Common myeloid progenitor, CD34-positive (primary cell): ENCODE results near the gene MAGEA11.
"Not testable (repeated sequence)": the region's sequence is repeated elsewhere in the genome, so short reads cannot be mapped to it uniquely, and the experiment has no call there.

Source experiments
- CTCF ChIA-PET: fragments of 350-600 bp; sonication (Branson Sonifier 250); formaldehyde crosslinking; loops from one replicate; lab custom pipeline; 2021; ENCODE audit warnings: antibody characterized with exemption; lab: Charles Lee
- POLR2A ChIA-PET: fragments of 350-600 bp; sonication (Branson Sonifier 250); formaldehyde crosslinking; loops from one replicate; lab custom pipeline; 2021; ENCODE audit warnings: antibody characterized with exemption; lab: Charles Lee
- DNase-seq, 3 donors: peaks; one replicate each; pipeline versions ENCODE4 v3.0.0 to v3.0.0-alpha.2; 2013
- H3K27ac ChIP-seq, 2 experiments: 1 replicate in 1 of 2; 2 replicates in 1 of 2; pipeline ENCODE4 v1.7.0; 2013; ENCODE audit warnings: inconsistent platforms in 2 of 2, low read length in 2 of 2, mild to moderate bottlenecking in 2 of 2, low read depth in 1 of 2, moderate library complexity in 1 of 2; ENCODE audit not compliant: severe bottlenecking in 2 of 2, insufficient read depth in 1 of 2, poor library complexity in 1 of 2
- H3K27me3 ChIP-seq, 5 experiments: replicated peaks in 2 of 5; 1 replicate in 3 of 5; 2 replicates in 2 of 5; pipeline versions ENCODE4 v1.6.1 to v1.7.0; 2013; ENCODE audit warnings: low read length in 4 of 5, mild to moderate bottlenecking in 2 of 5, moderate library complexity in 2 of 5, inconsistent platforms in 1 of 5; ENCODE audit not compliant: insufficient read depth in 5 of 5, control insufficient read depth in 4 of 5
- H3K36me3 ChIP-seq, 4 experiments: 1 replicate in 2 of 4; 2 replicates in 2 of 4; pipeline versions ENCODE4 v1.6.1 to v1.7.0; 2013; ENCODE audit warnings: low read length in 3 of 4, control low read depth in 1 of 4, mild to moderate bottlenecking in 1 of 4; ENCODE audit not compliant: control insufficient read depth in 4 of 4, insufficient read depth in 4 of 4
- H3K4me1 ChIP-seq, 4 experiments: 1 replicate in 3 of 4; 2 replicates in 1 of 4; pipeline versions ENCODE4 v1.6.1 to v1.7.1; 2013; ENCODE audit warnings: low read length in 3 of 4, mild to moderate bottlenecking in 3 of 4, control low read depth in 1 of 4, inconsistent platforms in 1 of 4, moderate library complexity in 1 of 4; ENCODE audit not compliant: control insufficient read depth in 4 of 4, insufficient read depth in 4 of 4; ENCODE audit errors: control extremely low read depth in 1 of 4
- H3K4me3 ChIP-seq, 7 experiments: 1 replicate in 4 of 7; 2 replicates in 3 of 7; pipeline versions ENCODE4 v1.5.1 to v1.7.0; 2013; ENCODE audit warnings: mild to moderate bottlenecking in 7 of 7, low read length in 6 of 7, moderate library complexity in 6 of 7, inconsistent platforms in 2 of 7, low read depth in 2 of 7, control low read depth in 1 of 7; ENCODE audit not compliant: insufficient read depth in 4 of 7, control insufficient read depth in 1 of 7; ENCODE audit errors: extremely low read depth in 1 of 7
- H3K9me3 ChIP-seq, 5 experiments: 1 replicate in 4 of 5; 2 replicates in 1 of 5; pipeline versions ENCODE4 v1.6.1 to v1.7.1; 2013; ENCODE audit warnings: low read length in 4 of 5, mild to moderate bottlenecking in 2 of 5, inconsistent platforms in 1 of 5, low read depth in 1 of 5, moderate library complexity in 1 of 5; ENCODE audit not compliant: control insufficient read depth in 4 of 5, insufficient read depth in 2 of 5; ENCODE audit errors: control extremely low read depth in 1 of 5
- WGBS: methylation state at CpG from one replicate; pipeline ENCODE4 v1.1.5; 2013; ENCODE audit not compliant: insufficient coverage; 5-methylcytosine and 5-hydroxymethylcytosine counted together

Gene MAGEA11

GRCh38 chrX:149757206-149758067 is 45.6 kb downstream of the MAGEA11 start:
- Histone ChIP-seq H3K4me3 (no peak overlapping the region), H3K4me1 (no peaks in the 10 kb centered on the region), H3K27ac (no peak overlapping the region), H3K9me3 (no peaks in the 10 kb centered on the region), H3K27me3 (peaks cover 0 to 4% (median 0%) of the 10 kb centered on the region in 5 experiments), H3K36me3 (no peaks in the 10 kb centered on the region)
- POLR2A ChIA-PET = no interaction called here
- CTCF ChIA-PET = no interaction called here
- 82% methylated on average over 7 of the region's 8 CpGs for WGBS
- DNase-seq = no peak

- WGBS = 89% methylated on average over 12 of the region's 18 CpGs
- no peaks in the 10 kb centered on the region for H3K9me3 ChIP-seq
- no peak overlapping the region for H3K4me3 ChIP-seq
- ChIA-PET CTCF (no interaction called here), POLR2A (no interaction called here)
- no peak for DNase-seq
- peaks cover 0 to 2% (median 0%) of the 10 kb centered on the region in 5 experiments for H3K27me3 ChIP-seq
- no peaks in the 10 kb centered on the region for H3K36me3 ChIP-seq
- H3K4me1 ChIP-seq = no peaks in the 10 kb centered on the region
- no peak overlapping the region for H3K27ac ChIP-seq
Measured at GRCh38 chrX:149758068-149758714, 46.3 kb downstream of the MAGEA11 start.

- not testable (repeated sequence) for H3K27me3 ChIP-seq
Measured at GRCh38 chrX:149758715-149759078, 46.8 kb downstream of the MAGEA11 start.

GRCh38 chrX:149759824-149760223 is 48.0 kb downstream of the MAGEA11 start:
- WGBS = 92% methylated on average over 7 of the region's 7 CpGs
- H3K36me3 ChIP-seq = no peaks in the 10 kb centered on the region
- H3K4me1 ChIP-seq = no peaks in the 10 kb centered on the region
- POLR2A ChIA-PET = no interaction called here
- no peak overlapping the region for H3K27ac ChIP-seq
- H3K4me3 ChIP-seq = no peak overlapping the region
- peaks cover 0 to 2% (median 0%) of the 10 kb centered on the region in 5 experiments for H3K27me3 ChIP-seq
- no peaks in the 10 kb centered on the region for H3K9me3 ChIP-seq
- CTCF ChIA-PET = no interaction called here
- DNase-seq = no peak

More at GRCh38 chrX:149758715-149759078, 46.8 kb downstream of the MAGEA11 start:
- DNase-seq, H3K4me1 ChIP-seq, POLR2A ChIA-PET, H3K36me3 ChIP-seq, H3K9me3 ChIP-seq, CTCF ChIA-PET, H3K4me3 ChIP-seq, H3K27ac ChIP-seq: not testable (repeated sequence)
- 85% methylated on average over 14 of the region's 17 CpGs for WGBS

- no peaks in the 10 kb centered on the region for H3K36me3 ChIP-seq
- H3K27me3 ChIP-seq = no peaks in the 10 kb centered on the region
- no peaks in the 10 kb centered on the region for H3K4me1 ChIP-seq
- H3K27ac ChIP-seq = no peak overlapping the region
- no peak for DNase-seq
- no peak overlapping the region for H3K4me3 ChIP-seq
- H3K9me3 ChIP-seq = no peaks in the 10 kb centered on the region
- ChIA-PET CTCF (no interaction called here), POLR2A (no interaction called here)
- 100% methylated on average over 1 of the region's 3 CpGs for WGBS
Measured at GRCh38 chrX:149760965-149761364, 49.1 kb downstream of the MAGEA11 start.

GRCh38 chrX:149761858-149762674 is 50.2 kb downstream of the MAGEA11 start:
- H3K27me3 ChIP-seq, H3K4me1 ChIP-seq, H3K9me3 ChIP-seq, H3K36me3 ChIP-seq, CTCF ChIA-PET, H3K27ac ChIP-seq, POLR2A ChIA-PET, H3K4me3 ChIP-seq, DNase-seq: not testable (repeated sequence)
- 83% methylated on average over 10 of the region's 22 CpGs for WGBS
